Measurements from ENCODE around the gene OGN. TPM values are rescaled to one million over a fixed set of nuclear protein-coding genes. Genes with fewer than 3 reads are reported as not detected.

The OGN gene
- total and polyA plus RNA-seq, 2 donors, result 3.4 to 10.1 TPM

DNA sequence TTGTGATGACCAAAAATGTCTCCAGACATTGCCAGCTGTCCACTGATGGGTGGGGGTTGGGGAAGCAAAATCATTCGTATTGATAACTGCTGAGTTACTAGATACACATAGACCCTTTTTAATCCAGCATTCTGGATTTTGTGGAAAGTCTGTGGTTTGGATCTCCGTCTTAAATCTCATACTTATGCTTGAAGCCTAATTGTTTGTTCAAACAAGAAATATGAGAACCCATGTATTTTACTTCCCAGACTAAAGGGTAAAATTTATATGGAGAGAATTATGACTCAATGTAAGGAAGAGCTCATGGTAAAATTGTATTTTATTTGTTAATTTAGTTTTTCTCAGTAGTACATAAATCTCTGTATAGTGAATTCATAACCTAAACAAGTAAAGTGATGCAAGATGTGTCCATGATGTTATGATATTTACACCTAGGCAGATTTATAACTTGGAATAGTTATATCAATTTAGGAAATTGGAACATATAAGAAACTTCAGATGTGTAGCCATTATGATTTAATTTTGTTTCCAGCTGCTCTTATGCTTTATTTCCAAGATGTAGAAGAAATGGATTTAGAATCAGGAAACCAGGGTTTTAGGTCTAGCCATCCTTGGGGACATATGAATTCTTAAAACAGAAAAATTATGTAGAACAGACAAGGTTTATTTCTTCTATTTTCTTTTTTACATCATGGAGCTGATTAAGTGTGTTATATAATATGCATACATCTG is 4.5 kb upstream of the OGN start:
- Histone ChIP-seq H3K36me3 (ENCODE audit: control insufficient read depth in 2 of 2, insufficient read depth in 2 of 2, low read length in 1 of 2) (no peaks in the 10 kb centered on the region), H3K27ac (ENCODE audit: low read depth in 1 of 2, low read length in 1 of 2) (no peak overlapping the region), H3K4me1 (ENCODE audit: control insufficient read depth in 2 of 2, insufficient read depth in 2 of 2, low read length in 2 of 2) (peaks cover 11 to 20% of the 10 kb centered on the region in 2 donors), H3K4me3 (ENCODE audit: low read length in 2 of 2) (no peak overlapping the region), H3K9me3 (ENCODE audit: control insufficient read depth in 2 of 2, insufficient read depth in 1 of 2, low read length in 1 of 2) (no peaks in the 10 kb centered on the region), H3K27me3 (ENCODE audit: control insufficient read depth in 2 of 2, insufficient read depth in 1 of 2, low read length in 1 of 2) (no peaks in the 10 kb centered on the region)
- no peak for DNase-seq (ENCODE audit: low read depth in 6 of 9, low spot score in 9 of 9)
- 97% methylated on average over 2 of the region's 2 CpGs for WGBS

GRCh38 chr9:92407818-92408217 is 3.4 kb upstream of the OGN start:
- H3K4me1 ChIP-seq (ENCODE audit: control insufficient read depth in 2 of 2, insufficient read depth in 2 of 2, low read length in 2 of 2), result peaks cover 11 to 20% of the 10 kb centered on the region in 2 donors
- no peak for DNase-seq (ENCODE audit: low read depth in 6 of 9, low spot score in 9 of 9)
- 94% methylated on average over 2 of the region's 2 CpGs for WGBS
- no peak overlapping the region for H3K27ac ChIP-seq (ENCODE audit: low read depth in 1 of 2, low read length in 1 of 2)
- no peaks in the 10 kb centered on the region for H3K9me3 ChIP-seq (ENCODE audit: control insufficient read depth in 2 of 2, insufficient read depth in 1 of 2, low read length in 1 of 2)
- no peak overlapping the region for H3K4me3 ChIP-seq (ENCODE audit: low read length in 2 of 2)
- H3K36me3 ChIP-seq (ENCODE audit: control insufficient read depth in 2 of 2, insufficient read depth in 2 of 2, low read length in 1 of 2), result no peaks in the 10 kb centered on the region
- H3K27me3 ChIP-seq (ENCODE audit: control insufficient read depth in 2 of 2, insufficient read depth in 1 of 2, low read length in 1 of 2), result no peaks in the 10 kb centered on the region

- Histone ChIP-seq H3K27ac (ENCODE audit: low read depth in 1 of 2, low read length in 1 of 2) (peak overlapping the region; percentile 72 to 88), H3K4me3 (ENCODE audit: low read length in 2 of 2) (peak overlapping the region; percentile 28), H3K9me3 (ENCODE audit: control insufficient read depth in 2 of 2, insufficient read depth in 1 of 2, low read length in 1 of 2) (no peaks in the 10 kb centered on the region), H3K27me3 (ENCODE audit: control insufficient read depth in 2 of 2, insufficient read depth in 1 of 2, low read length in 1 of 2) (no peaks in the 10 kb centered on the region), H3K36me3 (ENCODE audit: control insufficient read depth in 2 of 2, insufficient read depth in 2 of 2, low read length in 1 of 2) (no peaks in the 10 kb centered on the region), H3K4me1 (ENCODE audit: control insufficient read depth in 2 of 2, insufficient read depth in 2 of 2, low read length in 2 of 2) (peaks cover 11 to 20% of the 10 kb centered on the region in 2 donors)
- peak; percentile 44 to 88 (median 67) for DNase-seq (ENCODE audit: low read depth in 6 of 9, low spot score in 9 of 9)
- 23% methylated on average over 3 of the region's 3 CpGs for WGBS
Measured at GRCh38 chr9:92406477-92406876, 2.1 kb upstream of the OGN start.

- no peaks in the 10 kb centered on the region for H3K9me3 ChIP-seq (ENCODE audit: control insufficient read depth in 2 of 2, insufficient read depth in 1 of 2, low read length in 1 of 2)
- H3K27ac ChIP-seq (ENCODE audit: low read depth in 1 of 2, low read length in 1 of 2), result peak overlapping the region; percentile 15 to 88
- H3K36me3 ChIP-seq (ENCODE audit: control insufficient read depth in 2 of 2, insufficient read depth in 2 of 2, low read length in 1 of 2), result no peaks in the 10 kb centered on the region
- H3K4me1 ChIP-seq (ENCODE audit: control insufficient read depth in 2 of 2, insufficient read depth in 2 of 2, low read length in 2 of 2), result peaks cover 11 to 20% of the 10 kb centered on the region in 2 donors
- WGBS, result 87% methylated on average over 4 of the region's 4 CpGs
- peak overlapping the region in 1 of 2 donors; percentile 28 for H3K4me3 ChIP-seq (ENCODE audit: low read length in 2 of 2)
- DNase-seq (ENCODE audit: low read depth in 6 of 9, low spot score in 9 of 9), result peak in 2 of 9 donors; percentile 11 to 33
- no peaks in the 10 kb centered on the region for H3K27me3 ChIP-seq (ENCODE audit: control insufficient read depth in 2 of 2, insufficient read depth in 1 of 2, low read length in 1 of 2)
Measured at GRCh38 chr9:92405818-92406217, 1.4 kb upstream of the OGN start.

DNA sequence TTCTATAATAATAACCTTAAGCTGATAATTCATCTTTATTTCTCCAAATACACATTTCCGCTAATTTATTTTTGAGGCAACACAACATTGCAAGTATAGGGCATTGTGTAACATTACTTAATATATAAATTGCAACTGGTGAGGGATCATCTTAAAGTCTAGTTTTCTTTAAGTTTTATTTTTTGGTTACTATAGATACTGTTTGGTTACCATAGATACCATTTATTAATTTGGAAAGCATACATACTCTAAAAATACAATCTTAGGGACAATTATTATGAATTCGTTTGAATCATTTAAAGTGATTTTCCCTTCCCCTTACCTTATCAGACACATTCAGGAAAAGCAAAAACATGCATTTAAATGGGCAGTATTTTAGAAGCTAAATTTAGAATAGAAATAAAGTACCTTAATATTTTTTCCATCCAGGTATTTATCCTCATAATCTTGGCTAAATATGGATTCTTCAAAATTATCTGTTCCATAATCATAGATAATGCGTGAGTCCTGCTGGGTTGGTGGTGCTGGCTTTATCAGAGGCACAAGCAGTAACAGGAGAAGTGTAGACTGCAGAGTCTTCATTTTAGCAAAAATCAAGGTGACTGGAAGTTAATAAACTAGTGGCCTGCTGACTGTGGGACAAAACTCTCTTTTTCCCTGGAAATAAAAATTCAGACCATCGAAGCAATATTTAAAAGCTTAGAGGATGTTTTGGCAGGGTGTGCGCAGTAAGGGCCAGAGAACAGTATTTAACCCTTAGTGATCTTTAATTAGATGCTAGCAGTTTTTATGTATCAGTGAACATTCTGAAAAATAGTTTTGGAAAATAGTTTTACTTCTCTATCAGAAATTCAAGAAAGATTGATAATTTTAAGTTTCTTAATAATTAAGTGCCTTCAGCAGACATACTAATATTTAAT is 1.3 kb downstream of the OGN start:
- H3K27ac ChIP-seq (ENCODE audit: low read depth in 1 of 2, low read length in 1 of 2), result peak overlapping the region in 1 of 2 donors; percentile 42
- DNase-seq (ENCODE audit: low read depth in 6 of 9, low spot score in 9 of 9), result no peak
- H3K4me3 ChIP-seq (ENCODE audit: low read length in 2 of 2), result no peak overlapping the region
- no peaks in the 10 kb centered on the region for H3K36me3 ChIP-seq (ENCODE audit: control insufficient read depth in 2 of 2, insufficient read depth in 2 of 2, low read length in 1 of 2)
- no peaks in the 10 kb centered on the region for H3K9me3 ChIP-seq (ENCODE audit: control insufficient read depth in 2 of 2, insufficient read depth in 1 of 2, low read length in 1 of 2)
- 85% methylated on average over 5 of the region's 5 CpGs for WGBS
- H3K27me3 ChIP-seq (ENCODE audit: control insufficient read depth in 2 of 2, insufficient read depth in 1 of 2, low read length in 1 of 2), result no peaks in the 10 kb centered on the region
- H3K4me1 ChIP-seq (ENCODE audit: control insufficient read depth in 2 of 2, insufficient read depth in 2 of 2, low read length in 2 of 2), result peaks cover 11 to 20% of the 10 kb centered on the region in 2 donors

DNA sequence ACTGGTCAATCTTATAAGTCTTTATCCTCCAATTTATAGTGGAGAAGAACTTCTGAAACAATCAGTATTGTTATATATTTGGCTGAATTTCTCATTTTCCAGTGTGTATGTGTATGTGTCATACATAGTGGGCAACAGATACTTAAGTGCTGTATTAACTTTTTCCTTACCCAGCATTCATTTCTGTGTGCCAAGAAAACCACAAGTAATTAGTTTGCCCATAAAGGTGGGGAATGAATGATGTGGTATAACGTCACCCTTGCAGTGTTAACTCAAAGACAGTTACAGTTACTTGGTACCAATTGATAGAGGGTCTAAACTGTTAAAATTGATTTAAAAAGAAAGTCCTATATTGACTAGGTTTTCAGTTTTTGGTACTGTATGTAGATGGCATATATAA is 2.0 kb downstream of the OGN start:
- 12% methylated on average over 1 of the region's 1 CpG for WGBS
- no peaks in the 10 kb centered on the region for H3K9me3 ChIP-seq (ENCODE audit: control insufficient read depth in 2 of 2, insufficient read depth in 1 of 2, low read length in 1 of 2)

DNA sequence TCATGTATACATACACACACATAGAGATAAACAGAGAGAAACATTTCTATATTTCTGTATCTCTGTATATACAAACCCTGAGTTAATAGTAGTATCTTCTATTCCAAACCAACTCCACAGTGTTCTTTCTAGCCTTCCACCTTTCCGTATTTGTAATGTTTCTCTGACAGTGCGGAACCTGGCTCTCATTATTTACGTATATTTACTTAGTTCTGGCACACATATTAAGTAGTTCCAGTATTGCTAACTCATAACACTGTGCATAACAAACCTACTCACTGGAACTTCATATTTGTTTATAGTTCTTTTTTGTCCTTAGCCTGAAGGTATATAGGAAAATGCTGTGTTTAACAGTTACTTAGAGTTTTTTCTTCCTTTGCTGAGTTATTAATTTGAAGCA is 6.5 kb downstream of the OGN start:
- 97% methylated on average over 3 of the region's 3 CpGs for WGBS
- Histone ChIP-seq H3K36me3 (ENCODE audit: control insufficient read depth in 2 of 2, insufficient read depth in 2 of 2, low read length in 1 of 2) (no peaks in the 10 kb centered on the region), H3K9me3 (ENCODE audit: control insufficient read depth in 2 of 2, insufficient read depth in 1 of 2, low read length in 1 of 2) (peaks cover 0 to 3% of the 10 kb centered on the region in 2 donors), H3K4me1 (ENCODE audit: control insufficient read depth in 2 of 2, insufficient read depth in 2 of 2, low read length in 2 of 2) (no peaks in the 10 kb centered on the region), H3K27me3 (ENCODE audit: control insufficient read depth in 2 of 2, insufficient read depth in 1 of 2, low read length in 1 of 2) (no peaks in the 10 kb centered on the region), H3K4me3 (ENCODE audit: low read length in 2 of 2) (no peak overlapping the region), H3K27ac (ENCODE audit: low read depth in 1 of 2, low read length in 1 of 2) (no peak overlapping the region)
- DNase-seq (ENCODE audit: low read depth in 6 of 9, low spot score in 9 of 9), result no peak

More for the DNA sequence above, 2.0 kb downstream of the OGN start:
- H3K27me3 ChIP-seq (ENCODE audit: control insufficient read depth in 2 of 2, insufficient read depth in 1 of 2, low read length in 1 of 2), result no peaks in the 10 kb centered on the region
- peak overlapping the region in 1 of 2 donors; percentile 9 for H3K27ac ChIP-seq (ENCODE audit: low read depth in 1 of 2, low read length in 1 of 2)
- H3K36me3 ChIP-seq (ENCODE audit: control insufficient read depth in 2 of 2, insufficient read depth in 2 of 2, low read length in 1 of 2), result no peaks in the 10 kb centered on the region
- no peak overlapping the region for H3K4me3 ChIP-seq (ENCODE audit: low read length in 2 of 2)
- DNase-seq (ENCODE audit: low read depth in 6 of 9, low spot score in 9 of 9), result no peak
- peaks cover 11 to 17% of the 10 kb centered on the region in 2 donors for H3K4me1 ChIP-seq (ENCODE audit: control insufficient read depth in 2 of 2, insufficient read depth in 2 of 2, low read length in 2 of 2)

GRCh38 chr9:92395617-92396016 is 8.8 kb downstream of the OGN start:
- Histone ChIP-seq H3K27me3 (ENCODE audit: control insufficient read depth in 2 of 2, insufficient read depth in 1 of 2, low read length in 1 of 2) (no peaks in the 10 kb centered on the region), H3K27ac (ENCODE audit: low read depth in 1 of 2, low read length in 1 of 2) (no peak overlapping the region), H3K4me1 (ENCODE audit: control insufficient read depth in 2 of 2, insufficient read depth in 2 of 2, low read length in 2 of 2) (no peaks in the 10 kb centered on the region), H3K4me3 (ENCODE audit: low read length in 2 of 2) (no peak overlapping the region), H3K36me3 (ENCODE audit: control insufficient read depth in 2 of 2, insufficient read depth in 2 of 2, low read length in 1 of 2) (no peaks in the 10 kb centered on the region), H3K9me3 (ENCODE audit: control insufficient read depth in 2 of 2, insufficient read depth in 1 of 2, low read length in 1 of 2) (peaks cover 0 to 3% of the 10 kb centered on the region in 2 donors)
- WGBS, result 97% methylated on average over 1 of the region's 1 CpG
- DNase-seq (ENCODE audit: low read depth in 6 of 9, low spot score in 9 of 9), result no peak

DNA sequence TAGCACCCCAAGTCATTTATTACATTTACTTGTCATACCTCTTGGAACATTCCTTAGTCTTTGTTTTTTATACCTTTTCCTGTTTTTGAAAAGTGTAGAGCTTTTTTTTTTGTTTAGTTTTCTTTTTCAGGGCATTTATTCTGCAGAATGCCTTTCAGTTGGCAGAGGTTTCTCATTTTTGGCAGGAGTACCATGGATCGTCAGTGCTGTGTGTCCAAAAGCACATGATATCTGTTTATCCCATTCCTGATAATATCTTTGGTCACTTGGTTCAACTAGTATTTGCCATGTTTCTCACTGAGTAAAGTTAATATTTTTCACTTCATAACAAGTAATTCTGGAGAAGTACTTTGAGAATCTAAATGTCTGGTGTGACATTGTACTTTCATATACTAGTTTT is 10.7 kb downstream of the OGN start:
- DNase-seq (ENCODE audit: low read depth in 6 of 9, low spot score in 9 of 9), result no peak
- H3K27ac ChIP-seq (ENCODE audit: low read depth in 1 of 2, low read length in 1 of 2), result no peak overlapping the region
- no peaks in the 10 kb centered on the region for H3K36me3 ChIP-seq (ENCODE audit: control insufficient read depth in 2 of 2, insufficient read depth in 2 of 2, low read length in 1 of 2)
- H3K27me3 ChIP-seq (ENCODE audit: control insufficient read depth in 2 of 2, insufficient read depth in 1 of 2, low read length in 1 of 2), result no peaks in the 10 kb centered on the region
- H3K4me3 ChIP-seq (ENCODE audit: low read length in 2 of 2), result no peak overlapping the region
- no peaks in the 10 kb centered on the region for H3K4me1 ChIP-seq (ENCODE audit: control insufficient read depth in 2 of 2, insufficient read depth in 2 of 2, low read length in 2 of 2)
- peaks cover 0 to 3% of the 10 kb centered on the region in 2 donors for H3K9me3 ChIP-seq (ENCODE audit: control insufficient read depth in 2 of 2, insufficient read depth in 1 of 2, low read length in 1 of 2)
- 90% methylated on average over 1 of the region's 1 CpG for WGBS

All from thymus (tissue), 11 donors.